Measurements from ENCODE around the gene KRIT1.

Gene KRIT1

GRCh38 chr7:92279396-92280031 is 33.8 kb upstream of the KRIT1 start:
- H3K4me3 ChIP-seq = no peak overlapping the region
- no peak overlapping the region for H3K4me2 ChIP-seq
- TF ChIP-seq Cebpa-rat (IDR thresholded peaks at IDR 0.05) = no peak
- H3K27ac ChIP-seq = no peak overlapping the region
- H4K20me1 ChIP-seq = peaks cover 0 to 68% (median 14%) of the 10 kb centered on the region in 11 experiments; a peak in 8 of 22 replicates
- H3K36me3 ChIP-seq = peaks cover 10 to 54% (median 21%) of the 10 kb centered on the region in 11 experiments; a peak in 19 of 22 replicates
- no peak overlapping the region for H3K9ac ChIP-seq
- H3K27me3 ChIP-seq = no peaks in the 10 kb centered on the region
- peaks cover 0 to 4% (median 0%) of the 10 kb centered on the region in 10 experiments; a peak in 1 of 20 replicates for H3K4me1 ChIP-seq
- H3K9me3 ChIP-seq (replicated peaks in 1 of 11) = peaks cover 12 to 27% (median 20%) of the 10 kb centered on the region in 11 experiments

DNA sequence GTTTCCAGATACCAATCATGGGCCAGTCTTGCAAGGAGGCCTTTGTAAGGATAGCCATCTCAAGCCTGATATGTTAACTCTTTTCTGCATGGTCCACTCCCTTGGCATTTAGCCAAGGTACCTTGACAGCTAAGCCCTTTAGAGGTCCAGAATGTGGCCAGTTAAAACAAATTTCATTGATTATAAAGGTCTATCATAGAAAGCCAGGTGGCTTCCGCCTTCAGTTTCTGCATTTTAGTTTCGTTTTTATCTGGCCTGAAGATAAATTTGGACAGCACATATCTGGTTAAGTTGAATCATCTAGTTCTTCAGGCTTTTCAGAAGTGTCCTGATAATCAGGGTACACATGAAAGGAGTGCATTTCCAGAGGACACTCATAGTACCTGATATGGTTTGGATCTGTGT is 30.7 kb upstream of the KRIT1 start:
- Histone ChIP-seq H3K27ac (no peak overlapping the region), H3K4me3 (no peak overlapping the region), H3K4me2 (no peak overlapping the region), H3K27me3 (no peaks in the 10 kb centered on the region), H3K36me3 (peaks cover 9 to 50% (median 21%) of the 10 kb centered on the region in 11 experiments; a peak in 20 of 22 replicates), H3K9me3 (replicated peaks in 1 of 11) (peaks cover 12 to 27% (median 20%) of the 10 kb centered on the region in 11 experiments), H4K20me1 (peaks cover 0 to 76% (median 14%) of the 10 kb centered on the region in 11 experiments; a peak in 10 of 22 replicates), H3K4me1 (peaks cover 0 to 4% (median 0%) of the 10 kb centered on the region in 10 experiments; a peak in 1 of 20 replicates), H3K9ac (no peak overlapping the region)
- TF ChIP-seq Cebpa-rat (IDR thresholded peaks at IDR 0.05) = no peak

DNA sequence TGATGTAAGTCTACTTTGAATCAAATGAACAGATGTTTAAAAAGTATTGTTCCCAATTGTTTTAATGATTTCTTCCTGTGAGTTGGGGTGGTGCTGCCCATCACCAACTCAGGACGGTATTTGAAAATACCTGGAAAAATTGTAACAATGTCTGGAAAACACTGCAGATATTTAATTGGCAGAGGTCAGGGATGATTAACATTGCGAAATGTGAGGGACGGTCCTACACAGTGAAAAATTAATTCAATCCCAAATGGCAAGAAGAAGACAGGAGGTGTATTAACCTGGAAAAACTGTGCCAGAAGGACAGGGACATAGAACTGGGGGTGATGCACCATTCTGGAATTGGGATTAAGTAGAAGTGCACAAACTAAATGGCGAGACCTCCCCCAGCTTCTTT is 29.6 kb upstream of the KRIT1 start:
- Histone ChIP-seq H3K27me3 (no peaks in the 10 kb centered on the region), H3K4me2 (no peak overlapping the region), H3K27ac (no peak overlapping the region)

DNA sequence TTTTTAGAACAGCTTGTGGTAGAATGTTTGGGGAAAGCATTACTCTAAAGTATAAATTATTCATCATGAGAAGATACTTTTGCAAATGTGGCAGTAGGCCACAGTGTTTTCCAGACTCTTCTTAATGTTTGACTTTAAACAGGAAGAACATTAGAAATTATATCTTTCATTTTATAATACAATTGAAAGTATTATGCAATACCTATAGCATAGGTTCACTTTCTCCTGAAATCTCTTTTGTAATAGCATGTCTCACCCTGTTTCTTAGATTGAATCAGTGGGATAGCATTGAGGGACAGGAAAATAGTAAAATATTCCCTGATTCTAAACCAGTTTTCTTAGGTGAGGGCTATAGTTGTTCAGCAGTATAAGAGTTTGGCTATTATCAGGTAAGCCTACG is 23.2 kb upstream of the KRIT1 start:
- no peak overlapping the region for H3K4me2 ChIP-seq
- no peak overlapping the region for H3K9ac ChIP-seq
- H3K4me3 ChIP-seq = no peak overlapping the region
- H3K36me3 ChIP-seq = peaks cover 11 to 39% (median 30%) of the 10 kb centered on the region in 11 experiments; a peak in 21 of 22 replicates
- no peaks in the 10 kb centered on the region for H3K27me3 ChIP-seq
- peaks cover 0 to 37% (median 9%) of the 10 kb centered on the region in 11 experiments; a peak in 10 of 22 replicates for H4K20me1 ChIP-seq
- H3K27ac ChIP-seq = no peak overlapping the region
- peaks cover 6 to 23% (median 14%) of the 10 kb centered on the region in 11 experiments; a peak in 19 of 22 replicates for H3K9me3 ChIP-seq (replicated peaks in 1 of 11)
- peak in 2 of 11 experiments; percentile 18 to 65; a peak in 2 of 22 replicates for TF ChIP-seq Cebpa-rat (IDR thresholded peaks at IDR 0.05)
- H3K4me1 ChIP-seq = no peaks in the 10 kb centered on the region

More for the DNA sequence above, 29.6 kb upstream of the KRIT1 start:
- Histone ChIP-seq H3K36me3 (peaks cover 0 to 40% (median 12%) of the 10 kb centered on the region in 11 experiments; a peak in 17 of 22 replicates), H3K4me1 (peaks cover 0 to 4% (median 0%) of the 10 kb centered on the region in 10 experiments; a peak in 1 of 20 replicates), H3K9ac (no peak overlapping the region), H3K4me3 (no peak overlapping the region), H4K20me1 (peaks cover 0 to 74% (median 13%) of the 10 kb centered on the region in 11 experiments; a peak in 11 of 22 replicates), H3K9me3 (replicated peaks in 1 of 11) (peaks cover 2 to 16% (median 10%) of the 10 kb centered on the region in 11 experiments)
- TF ChIP-seq Cebpa-rat (IDR thresholded peaks at IDR 0.05) = 0 out of 22 replicates have a peak, but pooled peaks of 1 of the 11 experiments have one; percentile 34

DNA sequence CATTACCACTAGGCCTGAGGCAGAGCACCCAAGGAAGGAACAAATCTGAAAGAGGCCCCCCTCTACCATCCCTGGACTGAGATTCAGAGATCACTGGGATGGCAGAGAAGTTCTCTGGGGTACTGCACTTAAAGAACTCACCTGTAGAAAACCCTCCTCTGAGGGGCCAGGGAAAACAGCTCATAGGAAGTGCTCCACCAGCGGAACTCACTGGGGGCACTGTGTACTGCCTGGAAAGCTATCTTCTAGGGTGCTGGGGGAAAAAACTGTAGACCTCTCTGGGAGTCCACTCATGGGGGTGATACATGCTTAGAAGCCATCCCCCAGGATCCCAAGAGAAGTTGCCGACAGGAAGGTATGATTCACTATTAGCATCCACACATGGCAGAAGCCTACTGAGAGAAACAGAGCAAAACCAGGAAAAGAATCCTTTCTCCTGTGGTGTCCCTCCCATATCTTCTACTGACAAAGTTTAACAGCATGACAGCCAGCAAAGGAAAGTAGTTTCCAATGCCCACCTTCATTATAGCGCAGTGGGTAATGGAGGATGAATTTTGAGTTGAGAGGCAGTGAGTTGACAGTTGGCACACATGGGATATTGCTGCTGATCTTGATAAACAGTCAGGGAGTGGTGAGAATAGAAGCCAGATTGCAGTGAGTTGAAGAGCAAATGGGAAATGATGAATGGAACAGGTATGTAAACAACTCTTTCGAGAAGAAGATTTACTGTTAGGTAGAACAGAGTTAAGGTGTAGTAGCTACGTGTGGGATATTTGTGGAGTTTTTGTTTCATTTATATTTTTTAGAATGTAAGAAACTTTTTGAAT is 20.9 kb upstream of the KRIT1 start:
- no peak overlapping the region for H3K9ac ChIP-seq
- no peaks in the 10 kb centered on the region for H3K4me1 ChIP-seq
- no peak overlapping the region for H3K27ac ChIP-seq
- peaks cover 15 to 45% (median 32%) of the 10 kb centered on the region in 11 experiments for H3K9me3 ChIP-seq (replicated peaks in 1 of 11)
- no peak for TF ChIP-seq Cebpa-rat (IDR thresholded peaks at IDR 0.05)
- H3K4me3 ChIP-seq = no peak overlapping the region
- peaks cover 0 to 33% (median 4%) of the 10 kb centered on the region in 11 experiments; a peak in 7 of 22 replicates for H4K20me1 ChIP-seq
- H3K4me2 ChIP-seq = no peak overlapping the region
- no peaks in the 10 kb centered on the region for H3K27me3 ChIP-seq
- H3K36me3 ChIP-seq = peaks cover 20 to 51% (median 35%) of the 10 kb centered on the region in 11 experiments

DNA sequence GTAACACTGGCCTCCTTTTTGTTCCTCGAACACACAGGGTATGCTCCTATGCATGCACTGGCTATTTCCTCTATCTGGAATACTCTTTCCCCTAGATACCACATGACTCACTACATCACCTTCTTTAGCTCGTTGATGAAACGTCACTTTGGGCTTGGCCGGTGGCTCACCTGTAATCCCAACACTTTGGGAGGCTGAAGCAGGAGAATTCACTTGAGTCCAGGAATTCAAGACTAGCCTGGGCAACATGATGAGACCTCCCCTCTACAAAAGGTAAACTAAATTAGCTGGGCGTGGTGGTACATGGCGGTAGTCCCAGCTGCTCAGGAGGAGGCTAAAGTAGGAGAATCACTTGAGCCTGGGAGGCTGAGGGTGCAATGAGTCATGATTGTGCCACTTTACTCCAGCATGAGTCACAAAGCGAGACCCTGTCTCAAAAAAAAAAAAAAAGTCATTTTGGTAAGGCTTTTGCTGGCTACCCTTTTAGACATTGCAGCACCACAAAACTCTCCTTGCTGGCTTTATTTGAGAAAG is 14.6 kb upstream of the KRIT1 start:
- no peak overlapping the region for H3K27ac ChIP-seq
- H3K9ac ChIP-seq = no peak overlapping the region
- peaks cover 0 to 29% (median 0%) of the 10 kb centered on the region in 11 experiments; a peak in 5 of 22 replicates for H4K20me1 ChIP-seq
- H3K27me3 ChIP-seq = no peaks in the 10 kb centered on the region
- no peak for TF ChIP-seq Cebpa-rat (IDR thresholded peaks at IDR 0.05)
- H3K4me2 ChIP-seq = no peak overlapping the region
- H3K4me1 ChIP-seq = peaks cover 0 to 9% (median 0%) of the 10 kb centered on the region in 10 experiments; a peak in 2 of 20 replicates
- H3K36me3 ChIP-seq = peaks cover 27 to 58% (median 39%) of the 10 kb centered on the region in 11 experiments
- no peak overlapping the region for H3K4me3 ChIP-seq
- H3K9me3 ChIP-seq (replicated peaks in 1 of 11) = peaks cover 19 to 70% (median 46%) of the 10 kb centered on the region in 11 experiments

- no peaks in the 10 kb centered on the region for H3K27me3 ChIP-seq
- H3K36me3 ChIP-seq = peaks cover 27 to 60% (median 39%) of the 10 kb centered on the region in 11 experiments
- H3K9ac ChIP-seq = no peak overlapping the region
- TF ChIP-seq Cebpa-rat (IDR thresholded peaks at IDR 0.05) = no peak
- H3K27ac ChIP-seq = no peak overlapping the region
- H4K20me1 ChIP-seq = peaks cover 0 to 29% (median 0%) of the 10 kb centered on the region in 11 experiments; a peak in 5 of 22 replicates
- H3K4me3 ChIP-seq = no peak overlapping the region
- 0 out of 22 replicates have a peak overlapping the region, but pooled peaks of 1 of the 11 experiments have one; percentile 5 for H3K4me2 ChIP-seq
- peaks cover 0 to 9% (median 0%) of the 10 kb centered on the region in 10 experiments; a peak in 2 of 20 replicates for H3K4me1 ChIP-seq
- peaks cover 24 to 72% (median 47%) of the 10 kb centered on the region in 11 experiments for H3K9me3 ChIP-seq (replicated peaks in 1 of 11)
Observed at GRCh38 chr7:92259610-92260247, 14.0 kb upstream of the KRIT1 start.

DNA sequence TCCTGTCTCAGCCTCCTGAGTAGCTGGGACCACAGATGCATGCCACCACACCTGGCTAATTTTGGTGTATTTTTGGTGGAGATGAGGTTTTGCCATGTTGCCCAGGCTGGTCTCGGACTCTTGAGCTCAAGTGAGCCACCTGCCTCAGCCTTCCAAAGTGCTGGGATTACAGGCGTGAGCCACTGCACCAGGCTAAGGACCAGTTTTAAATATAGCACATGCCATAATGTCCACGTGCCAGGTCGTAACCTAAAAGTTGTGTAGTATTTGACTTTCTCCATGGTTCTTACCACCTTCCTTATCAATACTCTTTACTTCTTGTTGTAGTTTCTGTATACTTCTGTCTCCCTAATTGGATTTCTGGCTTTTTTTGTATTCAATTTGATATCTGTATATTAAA is 13.3 kb upstream of the KRIT1 start:
- no peak for TF ChIP-seq Cebpa-rat (IDR thresholded peaks at IDR 0.05)
- no peak overlapping the region for H3K9ac ChIP-seq
- peaks cover 0 to 9% (median 0%) of the 10 kb centered on the region in 10 experiments; a peak in 2 of 20 replicates for H3K4me1 ChIP-seq
- no peak overlapping the region for H3K4me3 ChIP-seq
- H3K4me2 ChIP-seq = no peak overlapping the region
- H3K9me3 ChIP-seq (replicated peaks in 1 of 11) = peaks cover 26 to 72% (median 48%) of the 10 kb centered on the region in 11 experiments
- H3K36me3 ChIP-seq = peaks cover 25 to 59% (median 38%) of the 10 kb centered on the region in 11 experiments
- no peaks in the 10 kb centered on the region for H3K27me3 ChIP-seq
- no peak overlapping the region for H3K27ac ChIP-seq
- H4K20me1 ChIP-seq = peaks cover 0 to 29% (median 0%) of the 10 kb centered on the region in 11 experiments; a peak in 5 of 22 replicates
